GM19467 (cell line): ENCODE data around the gene CCDC60.
"Not testable (repeated sequence)": the region's sequence is repeated elsewhere in the genome, so short reads cannot be mapped to it uniquely, and the experiment has no call there.

Experiments used
- ATAC-seq: cut with Tn5 transposase; IDR thresholded peaks from one replicate; pipeline ENCODE4 v1.9.1; 2021; ENCODE audit warnings: mild to moderate bottlenecking, moderate library complexity; ENCODE audit not compliant: unreplicated experiment

The CCDC60 gene

DNA sequence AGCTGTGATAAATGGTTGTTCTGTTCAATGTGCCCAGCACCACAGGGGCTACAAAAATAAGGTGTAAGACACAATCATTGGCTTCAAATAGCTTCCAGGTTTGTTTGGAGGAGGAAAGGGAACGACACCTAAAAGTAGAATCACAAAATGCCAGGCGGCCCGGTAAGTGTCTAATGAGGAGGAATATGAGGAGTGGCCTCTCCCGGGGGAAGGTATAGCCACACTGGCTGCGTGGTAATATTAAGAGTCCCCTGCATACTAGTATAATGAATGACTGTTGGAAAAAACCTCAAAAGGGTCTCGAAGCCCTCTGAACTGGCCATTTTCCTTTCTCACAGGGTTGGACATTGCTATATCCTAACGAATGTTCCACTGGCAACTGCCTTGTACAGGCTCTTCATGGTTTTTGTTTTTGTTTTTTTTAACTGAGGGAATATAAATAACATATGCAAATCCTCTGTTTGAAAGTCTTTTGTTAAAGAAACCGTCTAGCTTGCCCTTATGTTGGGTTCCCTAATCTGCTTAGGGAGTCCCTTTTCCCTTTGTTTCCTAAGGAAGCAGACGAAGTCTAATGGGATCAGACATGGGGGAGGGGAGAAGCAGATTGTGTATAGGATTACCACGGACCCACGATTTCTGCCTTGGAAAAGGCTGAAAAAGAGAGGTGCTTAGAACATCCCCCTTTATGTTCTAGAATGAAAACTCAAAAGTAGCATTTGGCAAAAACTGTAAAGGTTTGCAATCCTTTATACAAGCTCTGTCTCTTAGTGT lies 4.2 kb downstream of the CCDC60 start:
- no peak for ATAC-seq

DNA sequence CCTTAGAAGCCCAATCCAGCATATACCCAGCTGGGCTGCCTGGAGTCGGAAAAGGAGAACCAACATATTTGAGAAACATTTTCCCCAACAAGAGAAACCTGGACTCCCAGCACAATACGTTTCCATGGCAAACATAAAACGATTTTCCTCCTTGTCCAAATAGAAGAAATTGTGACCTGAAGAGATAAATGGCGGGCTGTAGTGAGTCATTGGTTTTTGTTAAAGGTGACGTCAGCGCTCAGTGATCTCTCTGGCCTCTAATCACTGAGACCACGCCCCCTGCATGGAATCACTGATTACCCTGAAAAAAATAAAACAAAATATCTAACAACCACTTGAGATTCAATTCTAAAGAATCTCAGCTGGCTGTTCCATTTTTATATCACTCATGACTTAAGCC lies 6.0 kb downstream of the CCDC60 start:
- no peak for ATAC-seq

DNA sequence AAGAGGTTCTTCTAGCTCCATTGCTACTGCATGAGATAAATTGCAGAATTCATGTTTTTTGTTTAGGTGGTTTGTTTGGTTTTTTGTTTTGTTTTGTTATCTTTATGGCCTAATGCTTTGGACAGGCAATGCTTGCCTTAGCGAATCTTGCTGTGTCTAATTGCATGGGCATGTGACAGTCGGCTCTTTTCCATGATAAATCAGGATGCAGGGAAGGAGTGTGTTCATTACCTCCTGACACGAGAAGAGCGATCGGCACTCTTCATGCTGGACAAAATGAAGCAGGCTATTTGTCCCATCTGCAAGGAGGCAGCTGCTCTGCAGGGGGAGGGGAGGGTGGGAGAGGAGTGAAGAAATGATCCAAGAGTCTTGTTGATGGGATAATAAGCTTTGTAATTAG lies 6.5 kb downstream of the CCDC60 start:
- no peak for ATAC-seq

DNA sequence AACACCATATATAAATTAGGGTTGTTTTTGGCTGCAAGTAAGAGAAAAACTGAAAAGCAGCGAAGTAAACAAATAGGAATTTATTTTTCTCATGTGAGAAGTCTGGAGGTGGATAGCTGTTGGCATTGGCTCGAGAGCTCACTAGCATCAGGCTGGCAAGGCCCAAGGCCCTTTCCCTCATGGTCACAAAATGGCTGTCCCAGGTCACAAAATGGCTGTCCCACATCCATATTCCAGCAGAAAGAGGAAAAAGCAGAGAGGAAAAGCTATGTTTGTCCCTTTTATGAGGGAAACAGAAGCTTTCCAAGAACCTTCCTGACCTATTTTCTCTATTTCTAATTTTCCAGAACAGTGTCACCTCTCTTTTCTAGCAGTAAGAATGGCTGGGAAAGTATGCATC lies 7.5 kb downstream of the CCDC60 start:
- no peak for ATAC-seq

DNA sequence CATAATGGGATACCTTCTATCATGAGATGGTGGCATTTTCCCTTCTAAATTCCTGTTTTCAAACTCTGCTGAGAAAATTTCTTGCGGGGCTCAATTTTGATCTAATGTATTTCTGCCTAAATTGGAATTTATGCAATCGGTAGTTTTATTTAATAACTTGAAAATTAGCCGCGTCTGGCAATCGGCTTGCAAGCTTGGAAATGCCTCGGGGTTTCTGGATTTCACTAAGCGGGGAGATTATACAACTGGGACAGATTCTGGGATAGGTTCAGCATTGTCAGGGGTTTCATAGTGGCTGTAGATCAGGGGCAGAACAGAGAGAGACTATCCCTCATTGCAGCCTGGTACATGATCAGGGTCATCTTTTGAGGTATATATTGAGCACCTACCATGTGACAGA lies 8.6 kb downstream of the CCDC60 start:
- ATAC-seq = no peak

DNA sequence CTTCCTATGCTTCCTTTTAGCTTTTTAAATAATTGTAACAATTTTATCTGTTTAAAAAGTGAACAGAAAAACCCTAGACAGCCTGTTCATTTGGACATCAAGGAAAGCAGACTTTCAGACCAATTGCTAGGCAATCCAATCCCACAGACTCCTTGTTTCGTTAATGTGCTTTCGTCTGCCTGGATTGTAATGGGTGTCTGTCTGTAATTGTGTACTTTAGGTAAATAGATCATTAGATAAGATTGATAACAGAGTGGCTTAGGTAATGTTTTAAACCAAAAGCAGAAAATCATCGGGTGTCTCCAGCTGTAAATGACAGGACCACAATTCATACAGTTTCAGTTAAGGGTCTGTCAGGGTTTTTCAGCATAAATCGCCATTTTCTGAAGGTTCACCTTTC lies 19.6 kb downstream of the CCDC60 start:
- ATAC-seq = no peak

DNA sequence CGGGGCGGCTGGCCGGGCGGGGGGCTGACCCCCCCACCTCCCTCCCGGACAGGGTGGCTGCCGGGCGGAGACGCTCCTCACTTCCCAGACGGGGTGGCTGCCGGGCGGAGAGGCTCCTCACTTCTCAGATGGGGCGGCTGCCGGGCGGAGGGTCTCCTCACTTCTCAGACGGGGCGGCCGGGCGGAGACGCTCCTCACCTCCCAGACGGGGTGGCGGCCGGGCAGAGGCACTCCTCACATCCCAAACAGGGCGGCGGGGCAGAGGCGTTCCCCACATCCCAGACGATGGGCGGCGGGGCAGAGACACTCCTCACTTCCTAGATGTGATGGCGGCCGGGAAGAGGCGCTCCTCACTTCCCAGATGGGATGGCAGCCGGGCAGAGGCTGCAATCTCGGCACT lies 25.8 kb downstream of the CCDC60 start:
- ATAC-seq = not testable (repeated sequence)

DNA sequence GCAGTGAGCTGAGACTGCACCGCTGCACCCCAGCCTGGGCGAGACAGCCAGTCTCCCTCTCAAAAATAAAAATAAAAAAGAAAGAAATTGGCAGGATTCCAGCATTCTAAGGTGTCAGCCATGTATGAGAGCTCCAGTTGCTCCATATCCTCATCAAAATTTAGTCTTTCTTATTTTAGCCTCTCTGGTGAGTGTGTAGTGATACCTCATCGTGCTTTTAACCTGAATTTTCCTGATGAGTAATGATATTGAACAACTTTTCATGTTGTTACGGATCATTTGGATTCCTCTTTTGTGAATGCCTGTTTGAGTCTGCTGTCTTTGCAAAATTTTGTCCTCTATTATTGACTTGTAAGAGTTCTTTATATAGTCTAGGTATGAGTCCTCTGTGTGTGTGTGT lies 28.5 kb downstream of the CCDC60 start:
- ATAC-seq = no peak

DNA sequence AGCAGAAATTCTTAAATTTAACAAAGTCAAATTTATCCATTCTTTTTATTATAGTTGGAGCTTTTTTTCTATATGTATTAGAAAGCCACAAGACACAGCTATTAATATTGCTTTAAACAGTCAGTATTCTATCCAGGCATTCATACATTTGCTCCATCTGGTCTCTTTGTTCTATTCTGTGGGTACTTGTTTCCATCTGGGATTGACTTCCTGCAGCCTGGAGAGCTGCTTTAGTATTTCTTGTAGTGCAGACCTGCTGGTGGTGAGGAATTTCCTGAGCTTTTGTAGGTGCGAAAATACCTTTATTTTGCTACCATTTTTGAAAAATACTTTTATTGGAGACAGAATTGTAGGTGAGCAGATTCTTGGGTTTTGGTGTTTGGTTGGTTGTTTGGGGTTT lies 29.0 kb downstream of the CCDC60 start:
- ATAC-seq = no peak

DNA sequence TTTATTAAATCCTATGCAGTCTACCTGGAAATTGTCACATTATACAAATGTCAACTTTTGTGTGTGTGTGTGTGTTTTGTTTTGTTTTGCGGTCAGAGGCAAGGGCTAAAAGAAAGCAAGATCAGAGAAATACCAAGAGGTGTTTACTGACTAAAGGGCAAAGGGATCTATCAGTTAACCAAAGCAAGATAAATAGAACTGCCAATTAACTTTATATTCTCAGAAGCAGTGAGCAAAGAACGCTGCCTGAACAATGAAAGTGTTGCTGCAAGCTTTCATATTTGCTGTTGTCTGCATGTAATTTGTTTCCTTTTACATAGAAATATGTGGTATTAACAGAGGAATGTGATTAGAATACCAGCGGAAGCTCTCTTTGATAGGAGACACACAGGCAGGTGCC lies 30.9 kb downstream of the CCDC60 start:
- ATAC-seq = no peak

DNA sequence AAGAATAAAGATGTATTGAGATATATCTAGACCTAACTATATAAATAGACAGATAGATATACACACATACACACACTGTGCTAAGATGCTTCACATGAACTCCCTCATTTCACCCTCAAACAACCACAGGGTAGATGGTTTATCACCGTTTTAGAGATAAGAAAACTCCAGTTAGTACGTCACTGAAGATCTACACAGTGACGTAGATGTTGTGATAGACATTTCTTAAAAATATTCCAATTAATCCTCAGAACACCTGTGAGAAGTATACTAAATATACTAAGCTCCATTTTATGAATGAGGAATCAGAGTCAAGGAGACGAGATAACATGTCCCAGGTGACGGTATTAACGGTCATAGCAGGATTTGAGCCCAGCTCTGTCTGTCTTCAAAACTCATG lies 31.5 kb downstream of the CCDC60 start:
- no peak for ATAC-seq

DNA sequence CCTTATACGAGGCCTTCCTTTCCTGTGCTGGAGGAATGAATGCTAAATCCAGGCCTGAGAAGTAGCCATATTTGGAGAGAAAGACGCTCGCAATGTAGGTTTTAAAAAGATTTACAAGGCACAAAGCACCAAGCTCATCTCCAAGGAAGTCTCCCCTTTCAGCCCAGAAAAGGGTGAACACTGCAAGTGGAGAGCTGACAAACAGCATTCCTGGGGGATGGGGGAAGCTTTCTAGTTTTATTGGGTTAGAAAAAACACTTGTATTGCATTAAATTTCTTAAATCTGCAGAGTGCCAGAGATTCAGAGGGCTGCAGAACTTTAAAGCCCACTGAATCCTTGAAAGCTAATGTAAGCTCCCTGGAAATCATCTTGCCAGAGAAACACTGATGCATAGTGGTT lies 34.6 kb downstream of the CCDC60 start:
- no peak for ATAC-seq

DNA sequence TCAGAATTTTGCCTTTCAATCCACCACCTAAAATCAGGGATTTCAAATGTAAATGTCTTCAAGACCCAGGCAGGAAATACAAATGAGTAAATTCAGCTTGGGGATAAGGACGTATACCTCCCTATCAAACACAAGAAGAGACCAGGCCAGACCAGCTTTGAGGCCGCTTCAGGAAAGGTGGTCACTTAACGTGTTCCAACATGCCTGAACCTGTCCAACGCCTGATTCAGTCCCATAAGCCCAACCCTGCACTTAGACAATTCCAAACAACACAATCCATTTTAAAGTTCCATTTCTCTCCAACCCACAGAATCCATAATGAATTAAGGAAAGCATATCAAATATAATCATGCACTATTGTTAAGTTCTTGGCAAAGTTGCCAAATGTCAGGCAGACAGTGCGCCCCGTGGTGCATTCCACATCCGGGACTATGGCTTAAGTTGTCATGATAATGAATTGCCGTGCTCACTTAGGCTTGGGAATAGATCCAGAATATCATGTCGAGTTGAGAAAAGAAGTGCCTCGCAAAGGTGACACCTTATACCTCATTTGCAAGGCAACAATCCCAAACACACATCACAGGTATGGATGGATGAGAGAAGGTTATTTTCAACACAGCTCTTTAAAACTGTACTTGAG lies 35.5 kb downstream of the CCDC60 start:
- ATAC-seq = no peak

DNA sequence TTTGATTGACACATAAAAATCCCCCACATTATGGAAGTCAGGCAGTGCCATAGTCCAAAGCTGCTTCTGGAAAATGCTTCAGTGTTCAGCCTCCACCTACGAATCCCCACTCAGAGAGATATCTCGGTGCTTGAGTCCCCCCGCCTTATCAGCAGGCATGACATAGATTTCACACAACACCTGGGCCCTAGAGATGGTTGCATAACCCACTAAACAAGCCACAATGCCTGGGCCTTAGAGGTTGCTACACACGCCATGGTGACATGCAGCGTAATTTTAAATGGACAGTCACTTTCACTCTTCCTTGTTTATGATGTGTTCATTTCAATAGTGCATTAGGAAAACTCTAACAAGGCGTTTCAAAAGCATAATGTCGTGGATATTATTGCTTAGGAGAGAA lies 38.0 kb downstream of the CCDC60 start:
- ATAC-seq = no peak

DNA sequence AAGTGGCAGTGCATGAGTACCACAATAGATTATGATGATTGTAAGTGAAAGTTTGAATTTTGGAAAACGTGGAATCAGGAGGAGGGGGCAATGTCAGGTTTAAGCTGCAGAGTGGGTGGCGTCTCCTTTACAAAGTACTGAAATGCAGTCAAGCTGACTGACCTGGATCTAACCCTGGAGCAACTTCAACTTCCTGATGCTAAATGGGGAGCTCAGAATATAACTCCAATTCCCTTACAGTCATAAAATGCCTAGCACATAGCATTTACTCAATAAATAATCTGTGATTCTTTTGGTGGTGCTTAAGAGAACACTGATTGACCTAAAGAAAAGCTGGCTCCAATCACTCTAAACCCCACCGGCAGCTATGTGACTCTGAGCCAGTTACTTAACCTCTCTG lies 38.5 kb downstream of the CCDC60 start:
- no peak for ATAC-seq

DNA sequence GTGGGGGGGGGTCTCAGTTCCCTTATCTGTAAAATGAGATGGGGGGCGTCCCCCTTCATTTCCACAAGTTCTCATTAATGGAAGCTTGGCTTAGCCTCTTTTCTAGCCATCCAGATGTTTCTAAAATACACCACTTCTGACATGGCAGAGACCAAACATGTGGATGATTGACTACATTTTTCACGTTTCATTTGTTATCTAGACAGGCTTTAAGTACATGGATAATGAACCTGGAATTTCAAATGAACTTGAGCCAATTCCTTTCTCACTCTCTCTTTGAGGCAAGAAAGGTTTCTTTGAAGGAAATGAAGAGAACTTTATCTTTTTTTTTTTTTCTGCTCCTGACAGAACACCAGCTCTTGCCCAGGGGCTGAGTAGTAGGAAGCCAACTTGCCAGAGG lies 39.1 kb downstream of the CCDC60 start:
- ATAC-seq = no peak

DNA sequence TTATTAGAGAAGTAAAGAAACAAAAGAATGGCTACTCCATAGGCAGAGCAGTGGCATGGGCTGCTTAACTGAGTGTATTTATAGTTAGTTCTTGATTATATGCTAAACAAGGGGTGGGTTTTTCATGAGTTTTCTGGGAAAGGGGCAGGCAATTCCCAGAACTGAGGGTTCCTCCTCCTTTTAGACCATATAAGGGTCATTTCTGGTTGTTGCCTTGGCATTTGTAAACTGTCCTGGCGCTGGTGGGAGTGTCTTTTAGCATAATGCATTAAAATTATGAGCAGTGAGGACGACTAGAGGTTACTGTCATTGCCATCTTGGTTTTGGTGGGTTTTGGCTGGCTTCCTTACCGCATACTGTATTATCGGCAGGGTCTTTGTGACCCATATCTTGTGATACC lies 40.1 kb downstream of the CCDC60 start:
- ATAC-seq = no peak

DNA sequence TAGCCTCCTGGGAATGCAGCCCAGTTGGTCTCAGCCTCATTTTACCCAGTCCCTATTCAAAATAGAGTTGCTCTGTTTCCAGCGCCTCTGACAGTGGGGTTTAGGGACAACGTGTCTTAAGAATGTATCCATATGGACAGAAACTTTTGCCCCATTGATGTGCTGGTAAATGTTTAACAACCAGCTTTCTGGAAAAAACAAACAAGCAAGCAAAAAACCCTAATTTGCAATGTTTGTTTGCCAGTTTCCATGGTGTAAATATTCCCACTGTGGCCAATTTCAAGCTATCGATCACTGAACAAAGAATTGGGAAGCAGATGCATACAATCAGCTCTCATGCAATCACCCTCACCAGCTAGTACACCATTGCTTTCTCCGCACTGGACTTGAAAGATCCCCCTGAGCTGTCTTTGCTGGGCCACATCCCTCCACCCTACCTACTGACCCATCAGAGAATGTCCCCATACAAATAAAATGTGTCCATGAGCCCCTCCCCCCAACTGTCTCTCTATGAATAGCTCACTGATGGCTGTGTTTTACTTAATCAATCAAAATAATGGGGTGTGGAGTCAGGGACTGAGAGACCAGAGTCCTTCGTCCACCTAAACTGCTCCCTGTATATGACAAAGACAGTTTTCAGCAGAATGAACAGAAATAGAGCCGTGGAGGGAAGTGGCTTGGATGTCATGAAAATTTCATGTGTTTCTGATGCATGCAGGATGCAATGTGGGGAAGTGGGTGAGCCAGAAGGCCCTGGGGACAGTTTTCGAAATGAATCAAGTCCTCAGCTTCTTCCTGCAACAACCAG lies 40.8 kb downstream of the CCDC60 start:
- ATAC-seq = no peak

DNA sequence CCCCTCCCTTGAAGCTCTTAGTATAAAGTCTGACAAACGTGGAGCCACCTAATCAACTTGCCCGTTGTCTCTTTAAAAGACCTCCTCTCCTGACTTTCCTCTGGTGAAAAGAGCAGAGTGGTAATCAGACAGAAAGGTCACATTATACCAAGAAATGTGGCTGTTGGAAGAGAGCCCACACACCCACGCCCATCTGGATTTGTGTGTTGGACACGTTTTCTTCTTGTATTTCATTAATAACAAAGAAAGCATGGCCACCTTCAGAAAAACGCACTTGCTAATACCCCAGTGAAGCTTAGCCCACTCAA lies 41.3 kb downstream of the CCDC60 start:
- no peak for ATAC-seq

DNA sequence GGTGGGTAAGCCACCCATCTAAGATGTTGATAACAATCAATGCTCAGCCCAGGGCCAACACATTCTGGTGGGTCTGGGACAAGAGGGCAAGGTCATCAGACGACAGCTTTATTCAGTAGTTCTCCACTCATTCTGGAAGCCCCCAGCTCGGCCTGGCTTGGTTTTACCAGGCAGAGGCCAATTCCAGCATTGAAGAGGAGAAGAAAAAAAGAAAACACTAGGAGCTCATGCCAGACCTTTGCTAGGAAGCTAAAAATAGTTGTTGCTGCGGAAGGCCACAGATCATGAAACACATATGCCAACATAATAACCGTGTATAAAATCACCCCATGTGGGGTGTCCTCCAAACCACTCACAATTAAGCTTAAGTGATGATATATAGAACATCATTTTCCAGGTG lies 44.4 kb downstream of the CCDC60 start:
- no peak for ATAC-seq

DNA sequence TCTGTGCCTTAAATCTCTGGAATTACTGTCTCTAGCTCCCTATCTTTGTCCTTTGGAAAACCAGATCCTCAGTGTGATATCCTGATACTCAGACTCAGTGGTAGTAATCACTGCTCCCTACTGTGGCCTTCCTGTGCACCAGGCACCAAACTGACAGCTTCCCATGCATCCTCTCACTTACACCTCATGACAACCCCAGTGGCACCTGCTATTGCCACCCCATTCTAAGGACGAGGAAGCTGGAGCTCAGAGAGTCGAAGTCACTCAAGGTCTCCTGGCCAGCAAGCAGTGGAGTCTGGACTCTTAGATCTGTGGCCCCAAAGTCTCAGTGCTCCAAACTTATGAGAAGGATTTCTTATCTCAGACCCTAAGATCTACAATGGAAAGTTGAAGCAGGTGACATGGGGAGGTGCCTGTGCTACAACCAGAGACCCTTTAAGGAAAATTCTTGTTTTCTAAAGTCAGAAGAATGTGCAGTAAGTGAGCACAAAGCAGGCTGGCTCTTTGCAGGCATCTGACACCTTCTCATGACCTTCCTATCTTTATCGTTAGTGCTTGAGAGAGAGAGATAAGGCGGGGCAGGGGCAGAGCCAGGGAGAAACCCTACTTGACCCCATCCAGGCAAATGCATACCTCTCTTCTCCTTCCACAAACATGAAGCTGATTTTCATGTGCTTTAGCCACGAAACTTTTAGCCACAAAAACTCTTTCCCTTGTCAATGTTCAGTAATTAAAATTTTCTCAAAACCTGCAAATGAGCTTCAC lies 47.1 kb downstream of the CCDC60 start:
- no peak for ATAC-seq
